AG04450 (cell line): ENCODE data around the gene KLHL36. TPM values are rescaled to one million over a fixed set of nuclear protein-coding genes. Genes with fewer than 3 reads are reported as not detected.
"Not testable (repeated sequence)": the region's sequence is repeated elsewhere in the genome, so short reads cannot be mapped to it uniquely, and the experiment has no call there.

Source experiments
- CTCF ChIA-PET: fragments of 300-600, 350-600 bp; formaldehyde crosslinking; extraction: SDS; loops from one replicate; lab custom pipeline; 2022; ENCODE audit warnings: antibody characterized with exemption, inconsistent platforms; lab: Charles Lee
- POLR2A ChIA-PET: fragments of 350-600 bp; formaldehyde crosslinking; extraction: SDS; loops from one replicate; lab custom pipeline; 2021; ENCODE audit warnings: antibody characterized with exemption, inconsistent platforms; lab: Yijun Ruan, JAX
- DNase-seq: peaks from one replicate; pipeline ENCODE4 v3.0.0-alpha.2; 2011; ENCODE audit warnings: low read depth, low spot score
- H3K27ac ChIP-seq: one replicate; pipeline ENCODE4 v1.5.1; 2012; ENCODE audit warnings: low read depth, low read length, control low read depth
- H3K27me3 ChIP-seq: one replicate; pipeline ENCODE4 v1.6.0; 2012; ENCODE audit warnings: low read length; ENCODE audit not compliant: control insufficient read depth, insufficient read depth
- H3K4me3 ChIP-seq: 2 replicates; pipeline ENCODE4 v1.5.1; 2011; ENCODE audit warnings: mild to moderate bottlenecking, low read depth, low read length, control low read depth
- H3K9me3 ChIP-seq: 2 replicates; pipeline ENCODE4 v1.5.1; 2012; ENCODE audit warnings: low read length; ENCODE audit not compliant: control insufficient read depth, insufficient read depth
- CTCF ChIP-seq: IDR thresholded peaks from 2 replicates; pipeline ENCODE4 v1.5.1; 2011; ENCODE audit warnings: low read depth, low read length, control low read depth, inconsistent platforms
- polyA plus RNA-seq: library from polyadenylated mRNA; depleted of rRNA; stranded (reverse); fragments of >200 nt; gene quantifications from 2 replicates; pipeline ENCODE4 v1.2.3, GENCODE V29; 2011

Gene KLHL36
- polyA plus RNA-seq, 1 experiment, result 32.6 TPM

- TF ChIP-seq CTCF, result no peak
- H3K27ac ChIP-seq, result peak within 1 kb of the TSS; percentile 96
- no peaks in the 10 kb centered on the region; the same call in 1 of the 2 replicates for H3K9me3 ChIP-seq
- H3K4me3 ChIP-seq, result peak within 1 kb of the TSS; percentile 87
- ChIA-PET CTCF (interaction anchor here (1.9 kb wide), 1 partner anchor 108 kb away, joined by 17 read pairs; no protein-coding TSS in a partner anchor), POLR2A (interaction anchor here (0.6 to 1.8 kb wide), 10 partner anchors 15 to 707 kb away, joined by 3 to 13 read pairs (median 6); partner anchors contain the start of gene MEAK7)
- H3K27me3 ChIP-seq, result no peaks in the 10 kb centered on the region
- DNase-seq, result peak; percentile 97
Observed at GRCh38 chr16:84617791-84618580, 30.3 kb upstream of the KLHL36 start, which contains the start of gene COTL1. Gene COTL1 (minus strand): TSS chr16:84618078. CDS start chr16:84617914, 164 bp downstream.

GRCh38 chr16:84618581-84619460 is 29.5 kb upstream of the KLHL36 start:
- Histone ChIP-seq H3K27ac (peak overlapping the region; percentile 96), H3K9me3 (no peaks in the 10 kb centered on the region; the same call in 1 of the 2 replicates), H3K4me3 (peak overlapping the region; percentile 49), H3K27me3 (no peaks in the 10 kb centered on the region)
- peak; percentile 90 for DNase-seq
- ChIA-PET POLR2A (interaction anchor here (0.6 to 1.8 kb wide), 11 partner anchors 15 to 708 kb away, joined by 3 to 13 read pairs (median 5); partner anchors contain the start of gene MEAK7), CTCF (interaction anchor here (0.6 to 1.9 kb wide), 3 partner anchors 27 to 108 kb away, joined by 3 to 17 read pairs (median 8); no protein-coding TSS in a partner anchor)
- peak; percentile 22; the same call in 1 of the 2 replicates for TF ChIP-seq CTCF

- not testable (repeated sequence) for H3K4me3 ChIP-seq, H3K27ac ChIP-seq, DNase-seq, H3K27me3 ChIP-seq, H3K9me3 ChIP-seq
- CTCF ChIA-PET, result interaction anchor here (0.6 to 3.6 kb wide), 5 partner anchors 38 to 118 kb away, joined by 3 to 124 read pairs (median 31); partner anchors contain the start of gene MEAK7
- POLR2A ChIA-PET, result interaction anchor here (0.7 kb wide), 1 partner anchor 107 kb away, joined by 8 read pairs; no protein-coding TSS in a partner anchor
Observed at GRCh38 chr16:84620913-84621312, 27.4 kb upstream of the KLHL36 start.

- POLR2A ChIA-PET, result no interaction called here
- CTCF ChIA-PET, result interaction anchor here (1.5 kb wide), 1 partner anchor 114 kb away, joined by 7 read pairs; no protein-coding TSS in a partner anchor
- Histone ChIP-seq H3K27me3 (no peaks in the 10 kb centered on the region), H3K9me3 (no peaks in the 10 kb centered on the region), H3K4me3 (no peak overlapping the region), H3K27ac (no peak overlapping the region)
- no peak for DNase-seq
- TF ChIP-seq CTCF, result no peak
Observed at GRCh38 chr16:84625556-84625955, 22.8 kb upstream of the KLHL36 start.
